DOHH2 (cell line): ENCODE results near the gene WDFY4.

Experiments
- EZH2phosphoT487 ChIP-seq: fragments of 200-600 bp; sonication (generic); IDR thresholded peaks from 2 replicates; pipeline ENCODE4 v1.6.1; 2017; ENCODE audit warnings: borderline replicate concordance, mild to moderate bottlenecking, antibody characterized with exemption, low read length, moderate library complexity, mixed read lengths
- TF ChIP-seq, protein P1 (sequence below): fragments of 200-600 bp; sonication (generic); IDR thresholded peaks from one replicate; pipeline ENCODE4 v1.5.1; 2014; ENCODE audit warnings: antibody characterized with exemption, mild to moderate bottlenecking, low read depth, low read length; ENCODE audit not compliant: poor library complexity, severe bottlenecking

DNA sequence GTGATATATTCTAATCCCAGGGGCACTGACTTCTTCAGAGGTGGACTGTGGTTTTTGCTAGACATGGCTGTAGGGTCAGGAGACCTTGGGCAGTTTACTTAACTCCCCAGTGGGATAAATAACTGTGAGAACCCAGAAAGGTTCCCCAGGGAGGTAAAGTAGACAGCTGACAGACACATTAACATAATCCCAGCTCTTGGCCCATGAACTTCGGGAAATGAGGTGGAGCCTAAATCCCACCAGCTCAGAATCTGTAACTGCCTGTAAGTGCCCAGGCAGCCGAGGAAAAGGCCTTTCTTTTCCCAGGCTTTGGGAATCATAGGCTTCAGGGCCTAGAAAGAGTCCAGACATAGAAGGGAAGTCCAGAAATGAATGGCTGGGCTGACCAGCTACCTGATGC lies 149.0 kb downstream of the WDFY4 start:
- TF ChIP-seq, protein P1, sequence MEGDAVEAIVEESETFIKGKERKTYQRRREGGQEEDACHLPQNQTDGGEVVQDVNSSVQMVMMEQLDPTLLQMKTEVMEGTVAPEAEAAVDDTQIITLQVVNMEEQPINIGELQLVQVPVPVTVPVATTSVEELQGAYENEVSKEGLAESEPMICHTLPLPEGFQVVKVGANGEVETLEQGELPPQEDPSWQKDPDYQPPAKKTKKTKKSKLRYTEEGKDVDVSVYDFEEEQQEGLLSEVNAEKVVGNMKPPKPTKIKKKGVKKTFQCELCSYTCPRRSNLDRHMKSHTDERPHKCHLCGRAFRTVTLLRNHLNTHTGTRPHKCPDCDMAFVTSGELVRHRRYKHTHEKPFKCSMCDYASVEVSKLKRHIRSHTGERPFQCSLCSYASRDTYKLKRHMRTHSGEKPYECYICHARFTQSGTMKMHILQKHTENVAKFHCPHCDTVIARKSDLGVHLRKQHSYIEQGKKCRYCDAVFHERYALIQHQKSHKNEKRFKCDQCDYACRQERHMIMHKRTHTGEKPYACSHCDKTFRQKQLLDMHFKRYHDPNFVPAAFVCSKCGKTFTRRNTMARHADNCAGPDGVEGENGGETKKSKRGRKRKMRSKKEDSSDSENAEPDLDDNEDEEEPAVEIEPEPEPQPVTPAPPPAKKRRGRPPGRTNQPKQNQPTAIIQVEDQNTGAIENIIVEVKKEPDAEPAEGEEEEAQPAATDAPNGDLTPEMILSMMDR = no peak
- TF ChIP-seq EZH2phosphoT487 = no peak
